HL-60 (cell line): ENCODE results near the gene BANP.

Source experiments
- DNase-seq, 2 experiments: peaks; one replicate each; pipeline ENCODE4 v3.0.0-alpha.2; 2010 to 2020; ENCODE audit warnings: low read depth in 1 of 2, low spot score in 1 of 2
- H3K27ac ChIP-seq: fragments of 250-450 bp; sonication (Bioruptor Pico); replicated peaks from 2 replicates; pipeline ENCODE4 v1.5.1; 2020; ENCODE audit warnings: mild to moderate bottlenecking, moderate library complexity
- H3K27me3 ChIP-seq: fragments of 250-450 bp; sonication (Bioruptor Pico); 2 replicates; pipeline ENCODE4 v1.5.1; 2021; ENCODE audit warnings: mild to moderate bottlenecking, moderate library complexity; ENCODE audit not compliant: insufficient read depth, poor library complexity, severe bottlenecking
- H3K4me3 ChIP-seq: replicated peaks from 2 replicates; pipeline ENCODE4 v1.5.1; 2011; ENCODE audit warnings: mild to moderate bottlenecking, control low read depth, low read length; ENCODE audit not compliant: insufficient read depth
- CTCF ChIP-seq: IDR thresholded peaks from one replicate; pipeline ENCODE4 v1.5.1; 2011; ENCODE audit warnings: low read length, control low read depth, inconsistent platforms; ENCODE audit not compliant: insufficient read depth
- GABPA ChIP-seq: IDR thresholded peaks from 2 replicates; pipeline ENCODE4 v1.6.1; 2012; ENCODE audit warnings: low read depth
- POLR2AphosphoS5 ChIP-seq: IDR thresholded peaks from 2 replicates; pipeline ENCODE4 v1.6.1; 2012; ENCODE audit warnings: low read depth
- REST ChIP-seq: IDR thresholded peaks from 2 replicates; pipeline ENCODE4 v1.6.1; 2012; ENCODE audit warnings: low read depth; ENCODE audit not compliant: insufficient replicate concordance
- SPI1 ChIP-seq: IDR thresholded peaks from 2 replicates; pipeline ENCODE4 v1.6.1; 2012; ENCODE audit warnings: low read depth, mild to moderate bottlenecking, borderline replicate concordance

Gene BANP

DNA sequence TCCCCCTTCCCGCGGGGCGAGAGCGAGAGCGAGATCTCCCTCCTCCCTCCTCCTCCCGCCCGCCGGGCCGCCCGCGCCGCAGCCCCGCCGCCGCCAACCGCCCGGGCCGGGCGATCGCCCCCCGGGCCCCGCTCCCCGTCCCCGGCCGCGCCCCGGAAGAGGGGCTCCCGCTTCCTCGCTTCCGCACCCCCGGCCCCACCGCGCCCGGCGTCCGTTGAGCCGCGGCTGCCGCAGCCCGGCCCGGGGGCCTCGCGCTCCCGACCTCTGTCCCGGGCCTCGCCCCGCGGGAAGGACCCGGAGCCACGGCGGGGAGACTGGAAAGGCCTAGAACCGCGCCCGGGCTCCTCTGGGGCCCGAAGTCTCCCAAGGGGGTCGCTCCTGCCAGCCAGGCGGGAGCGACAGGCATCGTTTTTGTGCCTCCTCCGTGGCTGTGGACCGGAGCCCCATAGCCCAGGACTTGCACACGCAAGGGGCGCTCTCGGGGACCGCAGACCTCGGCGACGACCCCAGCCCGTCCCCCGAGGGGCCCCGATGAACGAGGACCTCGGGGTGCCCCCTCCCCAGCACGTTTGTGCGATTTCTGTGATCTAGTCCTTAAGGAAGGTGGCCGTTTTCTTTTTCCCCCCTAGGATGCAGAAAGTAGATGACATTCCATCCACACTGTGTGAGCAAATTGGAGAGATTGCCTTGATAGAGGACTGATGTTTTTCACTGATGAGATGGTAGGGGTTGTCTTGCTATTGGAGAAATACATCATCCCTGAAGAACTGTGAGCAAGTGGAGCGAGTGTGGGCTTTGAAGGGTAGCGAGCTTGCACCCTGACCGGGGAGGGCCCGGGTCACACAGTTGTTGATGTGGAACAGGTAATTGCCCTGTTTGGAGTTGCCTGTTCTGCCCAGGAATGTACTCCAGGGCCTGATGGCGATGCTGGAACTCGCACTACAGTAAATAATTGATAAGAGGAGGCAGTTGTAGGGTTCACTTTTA, 611 bp downstream of the BANP start:
- Histone ChIP-seq H3K4me3 (peak overlapping the region; percentile 61), H3K27ac (peak overlapping the region; percentile 90), H3K27me3 (no peaks in the 10 kb centered on the region)
- no peak for DNase-seq
- no peak for TF ChIP-seq POLR2AphosphoS5
- TF ChIP-seq REST = no peak
- TF ChIP-seq CTCF = no peak
- TF ChIP-seq SPI1 = no peak
- TF ChIP-seq GABPA = no peak

- TF ChIP-seq GABPA (no peak), CTCF (no peak), REST (no peak), POLR2AphosphoS5 (no peak), SPI1 (no peak)
- no peak overlapping the region for H3K4me3 ChIP-seq
- H3K27me3 ChIP-seq = no peaks in the 10 kb centered on the region
- H3K27ac ChIP-seq = no peak overlapping the region
- no peak for DNase-seq
These were observed 1.5 kb downstream of the BANP start for GRCh38 chr16:87952751-87953150.

GRCh38 chr16:87953308-87954215, 2.3 kb downstream of the BANP start:
- peak overlapping the region; percentile 61 for H3K27ac ChIP-seq
- no peaks in the 10 kb centered on the region for H3K27me3 ChIP-seq
- peak; percentile 32; the same call in 1 of the 2 replicates for TF ChIP-seq SPI1
- no peak for TF ChIP-seq CTCF
- H3K4me3 ChIP-seq = no peak overlapping the region
- DNase-seq = peak in 1 of 2 experiments; percentile 17
